Middle frontal gyrus (tissue), 1 donor: Measurements from ENCODE around the gene TOP2A.
A peak's percentile ranks its signal among the peaks of the same experiment; 100 is the strongest.

Source experiments
- DNase-seq: peaks from one replicate; pipeline ENCODE4 v3.0.0-alpha.2; 2015; ENCODE audit warnings: low spot score; ENCODE audit errors: extremely low spot score

Gene TOP2A

GRCh38 chr17:40361063-40361924, 56.4 kb downstream of the TOP2A start:
- no peak for DNase-seq

- no peak for DNase-seq
Measured at GRCh38 chr17:40360091-40360490, 57.6 kb downstream of the TOP2A start.

GRCh38 chr17:40358323-40359038, 59.2 kb downstream of the TOP2A start:
- DNase-seq = peak; percentile 79

GRCh38 chr17:40356990-40357881, 60.5 kb downstream of the TOP2A start:
- no peak for DNase-seq

- DNase-seq = no peak
Measured at GRCh38 chr17:40355804-40356758, 61.6 kb downstream of the TOP2A start.

- no peak for DNase-seq
Measured at GRCh38 chr17:40355123-40355803, 62.4 kb downstream of the TOP2A start.

- no peak for DNase-seq
Measured at GRCh38 chr17:40354221-40355122, 63.2 kb downstream of the TOP2A start.

- no peak for DNase-seq
Measured at GRCh38 chr17:40352779-40353394, 64.8 kb downstream of the TOP2A start.

GRCh38 chr17:40352237-40352778, 65.4 kb downstream of the TOP2A start:
- no peak for DNase-seq

- no peak for DNase-seq
Measured at GRCh38 chr17:40351359-40352236, 66.1 kb downstream of the TOP2A start.

- DNase-seq = no peak
Measured at GRCh38 chr17:40350689-40351358, 66.9 kb downstream of the TOP2A start.

- DNase-seq = no peak
Measured at GRCh38 chr17:40349895-40350688, 67.6 kb downstream of the TOP2A start.

GRCh38 chr17:40349477-40349894, 68.2 kb downstream of the TOP2A start:
- no peak for DNase-seq

- DNase-seq = no peak
Measured at GRCh38 chr17:40348562-40349476, 68.9 kb downstream of the TOP2A start.

GRCh38 chr17:40348136-40348504, 69.6 kb downstream of the TOP2A start:
- DNase-seq = no peak
